GM21390 (cell line): Measurements from ENCODE around the gene TAF9.
"Not testable (repeated sequence)": the region's sequence is repeated elsewhere in the genome, so short reads cannot be mapped to it uniquely, and the experiment has no call there.

Experiments
- ATAC-seq: cut with Tn5 transposase; IDR thresholded peaks from one replicate; pipeline ENCODE4 v1.9.1; 2021; ENCODE audit not compliant: unreplicated experiment

Gene TAF9

GRCh38 chr5:69341520-69342161, 27.7 kb downstream of the TAF9 start:
- no peak for ATAC-seq

- ATAC-seq = no peak
Measured at GRCh38 chr5:69335341-69335935, 33.9 kb downstream of the TAF9 start.

- peak; percentile 45 for ATAC-seq
Measured at GRCh38 chr5:69334793-69335268, 34.5 kb downstream of the TAF9 start.

DNA sequence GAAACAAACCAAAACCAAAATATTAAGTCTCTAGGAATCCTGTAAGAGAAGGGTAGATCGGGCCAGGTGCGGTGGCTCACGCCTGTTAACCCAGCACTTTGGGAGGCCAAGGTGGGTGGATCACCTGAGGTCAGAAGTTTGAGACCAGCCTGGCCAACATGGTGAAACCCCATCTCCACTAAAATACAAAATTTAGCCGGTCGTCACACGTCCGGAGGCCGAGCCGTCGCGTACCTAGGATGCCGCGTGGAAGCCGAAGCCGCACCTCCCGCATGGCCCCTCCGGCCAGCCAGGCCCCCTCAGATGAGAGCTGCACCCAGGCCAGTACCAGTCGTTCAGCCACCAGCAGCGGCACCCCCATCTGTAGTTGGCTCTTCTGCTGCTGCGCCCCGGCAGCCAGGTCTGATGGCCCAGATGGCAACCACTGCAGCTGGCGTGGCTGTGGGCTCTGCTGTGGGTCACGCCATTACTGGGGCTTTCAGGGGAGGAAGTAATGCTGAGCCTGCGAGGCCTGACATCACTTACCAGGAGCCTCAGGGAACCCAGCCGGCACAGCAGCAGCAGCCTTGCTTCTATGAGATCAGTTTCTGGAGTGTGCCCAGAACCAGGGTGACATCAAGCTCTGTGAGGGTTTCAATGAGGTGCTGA, 35.5 kb downstream of the TAF9 start:
- ATAC-seq = not testable (repeated sequence)

DNA sequence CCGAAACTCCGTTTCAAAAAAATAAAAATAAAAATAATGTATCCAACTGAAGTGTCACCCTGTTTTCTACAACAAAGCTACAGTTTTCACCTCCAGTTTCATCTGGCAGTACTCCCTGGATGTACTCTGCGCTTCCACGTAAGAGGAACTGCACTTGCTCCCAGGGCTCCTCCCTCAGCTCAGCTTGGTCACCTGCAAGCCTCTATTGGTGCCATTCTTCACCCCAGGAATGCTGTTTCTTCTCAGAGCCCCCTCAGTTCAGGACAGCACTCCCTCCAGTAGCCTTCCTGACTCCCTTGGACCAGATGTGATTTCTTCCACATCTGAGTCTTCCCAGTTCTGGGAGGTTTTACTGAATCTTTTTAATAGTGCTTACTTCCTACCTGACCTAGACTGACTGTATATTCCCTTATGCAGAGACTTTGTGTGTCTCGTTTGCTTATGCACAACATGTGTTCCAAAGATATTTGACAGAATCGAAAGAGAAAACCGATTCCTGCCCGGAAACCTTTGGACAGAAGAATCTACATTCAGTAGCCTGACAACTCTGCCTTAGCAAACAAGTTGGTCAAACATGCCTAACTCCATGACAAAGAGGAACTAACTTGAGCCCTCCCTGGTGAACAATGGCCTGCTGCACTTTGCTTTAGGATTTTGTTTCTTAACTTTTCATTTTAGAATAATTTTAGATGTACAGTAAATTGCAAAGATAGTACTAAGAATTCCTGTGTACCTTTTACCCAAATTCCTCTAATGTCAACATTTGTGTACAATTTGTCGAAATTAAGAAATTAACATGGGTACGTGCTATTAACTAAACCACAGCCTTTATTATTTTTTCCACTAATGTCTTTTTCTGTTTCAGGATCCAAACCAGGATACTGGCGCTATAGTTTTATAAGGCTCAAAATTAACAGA, 37.5 kb downstream of the TAF9 start:
- no peak for ATAC-seq

- no peak for ATAC-seq
Measured at GRCh38 chr5:69329905-69330489, 39.3 kb downstream of the TAF9 start.

DNA sequence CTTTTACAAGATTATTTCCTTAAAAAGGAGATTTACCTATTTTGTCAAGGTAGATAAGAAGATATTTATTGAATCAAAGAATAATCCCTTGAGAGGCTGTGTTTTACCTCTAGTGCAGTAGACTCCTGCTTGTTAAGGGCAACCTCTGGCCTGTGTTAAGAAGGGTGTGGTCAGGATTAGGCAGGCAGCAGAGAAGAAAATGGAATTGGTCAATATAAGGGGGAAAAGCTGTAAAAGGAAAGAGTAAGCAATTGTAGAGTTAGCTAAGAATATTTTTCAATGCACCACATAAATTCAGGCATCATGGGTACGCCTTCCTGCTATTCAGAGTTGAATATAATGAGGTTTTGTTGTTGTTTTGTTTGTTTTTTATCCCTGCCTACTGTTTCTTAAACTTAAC, 43.0 kb downstream of the TAF9 start:
- ATAC-seq = no peak

GRCh38 chr5:69317391-69317790, 51.9 kb downstream of the TAF9 start:
- ATAC-seq = no peak

- no peak for ATAC-seq
Measured at GRCh38 chr5:69315972-69316371, 53.3 kb downstream of the TAF9 start.
